Subcutaneous adipose tissue (tissue), 4 donors: ENCODE results near the gene PSPN. TPM values are rescaled to one million over a fixed set of nuclear protein-coding genes. Genes with fewer than 3 reads are reported as not detected.

Experiments
- total RNA-seq, 4 donors: library from RNA; depleted of rRNA; stranded (reverse); fragments of >200 nt; gene quantifications; one replicate each; pipeline ENCODE4 v1.1.0, GENCODE V29; 2016
- TF ChIP-seq, protein P1 (sequence below): fragments of 450-650 bp; IDR thresholded peaks from one replicate; pipeline ENCODE4 v1.5.1; 2016; ENCODE audit warnings: low read depth, mild to moderate bottlenecking, control low read depth, antibody characterized with exemption, moderate library complexity

Gene PSPN, protein sequence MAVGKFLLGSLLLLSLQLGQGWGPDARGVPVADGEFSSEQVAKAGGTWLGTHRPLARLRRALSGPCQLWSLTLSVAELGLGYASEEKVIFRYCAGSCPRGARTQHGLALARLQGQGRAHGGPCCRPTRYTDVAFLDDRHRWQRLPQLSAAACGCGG
- 1 to 10 TPM in 1 of 4 donors, under 1 TPM in 3; 0.16 to 1.5 (median 0.78) TPM for total RNA-seq

DNA sequence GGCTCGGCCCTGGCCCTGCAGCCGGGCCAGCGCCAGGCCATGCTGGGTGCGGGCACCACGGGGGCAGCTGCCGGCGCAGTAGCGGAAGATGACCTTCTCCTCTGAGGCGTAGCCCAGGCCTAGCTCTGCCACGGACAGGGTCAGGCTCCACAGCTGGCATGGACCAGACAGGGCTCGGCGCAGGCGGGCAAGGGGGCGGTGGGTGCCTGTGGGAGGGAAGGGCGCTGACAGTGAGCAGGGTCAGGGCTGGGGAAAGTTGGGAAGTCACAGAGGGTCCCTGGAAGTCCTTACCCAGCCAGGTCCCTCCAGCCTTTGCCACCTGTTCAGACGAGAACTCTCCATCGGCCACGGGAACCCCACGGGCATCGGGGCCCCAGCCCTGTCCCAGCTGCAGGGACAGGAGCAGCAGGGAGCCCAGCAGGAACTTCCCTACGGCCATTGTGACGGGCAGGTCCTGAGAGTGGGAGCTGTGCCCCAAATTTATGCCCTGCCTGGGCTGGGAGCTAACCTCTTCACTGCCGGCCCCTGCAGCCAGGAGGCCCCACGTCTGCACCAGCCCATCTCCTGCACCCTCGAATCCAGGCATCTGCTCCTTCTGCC lies at the start of gene PSPN:
PSPN (minus strand) TSS at position 523 of the 600 bp plus-strand sequence; CDS start at position 439, 84 bp downstream.
- TF ChIP-seq, protein P1, sequence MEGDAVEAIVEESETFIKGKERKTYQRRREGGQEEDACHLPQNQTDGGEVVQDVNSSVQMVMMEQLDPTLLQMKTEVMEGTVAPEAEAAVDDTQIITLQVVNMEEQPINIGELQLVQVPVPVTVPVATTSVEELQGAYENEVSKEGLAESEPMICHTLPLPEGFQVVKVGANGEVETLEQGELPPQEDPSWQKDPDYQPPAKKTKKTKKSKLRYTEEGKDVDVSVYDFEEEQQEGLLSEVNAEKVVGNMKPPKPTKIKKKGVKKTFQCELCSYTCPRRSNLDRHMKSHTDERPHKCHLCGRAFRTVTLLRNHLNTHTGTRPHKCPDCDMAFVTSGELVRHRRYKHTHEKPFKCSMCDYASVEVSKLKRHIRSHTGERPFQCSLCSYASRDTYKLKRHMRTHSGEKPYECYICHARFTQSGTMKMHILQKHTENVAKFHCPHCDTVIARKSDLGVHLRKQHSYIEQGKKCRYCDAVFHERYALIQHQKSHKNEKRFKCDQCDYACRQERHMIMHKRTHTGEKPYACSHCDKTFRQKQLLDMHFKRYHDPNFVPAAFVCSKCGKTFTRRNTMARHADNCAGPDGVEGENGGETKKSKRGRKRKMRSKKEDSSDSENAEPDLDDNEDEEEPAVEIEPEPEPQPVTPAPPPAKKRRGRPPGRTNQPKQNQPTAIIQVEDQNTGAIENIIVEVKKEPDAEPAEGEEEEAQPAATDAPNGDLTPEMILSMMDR: no peak

DNA sequence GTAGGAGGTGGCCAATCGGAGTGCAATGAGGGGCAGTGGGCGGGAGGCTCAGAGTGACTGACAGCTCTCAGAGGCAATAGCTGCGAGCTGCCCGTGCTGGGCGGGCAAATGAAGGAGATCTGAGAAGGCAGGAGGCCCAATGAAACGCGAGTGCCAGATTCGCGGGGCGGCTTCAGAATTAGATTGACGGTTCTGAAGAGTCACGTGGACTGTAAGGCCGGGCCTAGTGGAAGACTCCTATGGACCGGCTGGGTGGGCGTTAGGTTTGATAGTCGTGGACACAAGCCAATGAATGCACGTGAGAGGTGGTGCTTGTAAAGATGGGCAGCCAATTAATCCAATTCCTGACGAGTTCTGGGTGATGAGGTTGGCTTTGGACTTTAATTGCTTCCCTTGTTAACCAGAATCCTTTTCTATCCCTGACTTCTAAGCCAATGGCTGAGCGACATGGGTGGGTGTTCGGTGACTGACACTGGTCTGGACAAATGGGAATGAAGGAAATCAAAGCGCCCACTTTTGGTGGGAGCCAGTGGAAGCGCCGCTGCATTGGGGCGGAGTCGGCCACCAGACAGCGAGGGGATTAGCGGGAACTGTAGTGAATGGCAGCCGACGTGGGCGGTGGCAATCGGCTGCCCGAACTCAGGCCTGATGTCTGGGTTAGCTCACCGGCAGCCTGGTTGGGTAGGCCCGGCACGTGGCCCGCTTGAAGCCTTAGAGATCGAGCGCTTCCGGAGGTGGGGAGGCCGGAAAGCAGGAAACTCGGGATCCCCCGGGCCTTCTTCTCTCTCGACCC lies 49.4 kb upstream of the PSPN start:
- TF ChIP-seq, protein P1: no peak

DNA sequence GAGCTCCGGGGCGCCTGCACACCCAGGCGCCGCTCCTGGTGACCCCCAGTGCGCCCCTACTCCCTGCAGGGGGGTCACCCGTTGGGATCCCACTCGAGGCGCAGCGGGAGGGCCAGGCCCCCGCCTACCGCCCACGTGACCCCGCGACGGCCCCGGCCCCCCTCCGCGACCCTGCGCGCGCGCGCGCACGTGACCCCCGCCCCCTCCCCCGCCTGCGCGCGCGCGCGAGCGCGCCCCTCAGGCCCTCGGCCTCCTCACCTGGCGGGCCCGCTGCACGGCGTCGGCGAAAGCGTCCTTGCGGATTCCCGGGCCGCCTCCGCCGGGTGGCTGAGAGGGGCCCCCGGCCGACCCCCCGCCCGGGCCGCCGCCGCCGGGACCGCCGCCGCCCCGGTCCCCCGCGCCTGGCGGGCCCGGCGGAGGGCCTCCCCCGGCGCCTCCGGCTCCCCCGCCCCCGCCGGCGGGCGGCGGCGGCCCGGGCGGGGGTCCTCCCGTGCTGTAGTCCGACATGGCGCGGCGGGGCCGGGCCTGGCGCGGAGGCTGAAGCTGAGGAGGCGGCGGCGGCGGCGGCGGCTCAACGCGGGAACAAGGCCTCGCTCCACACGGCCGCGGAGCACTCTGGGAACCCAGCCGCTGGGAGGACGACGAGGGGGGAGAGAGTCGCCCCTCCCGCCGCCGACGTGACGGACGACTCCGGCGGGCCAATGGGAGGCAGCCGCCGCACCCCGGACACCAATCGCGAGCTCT lies 48.6 kb upstream of the PSPN start, which contains the start of gene KHSRP:
KHSRP (minus strand) TSS at position 617 of the 744 bp plus-strand sequence; CDS start at position 507, 110 bp downstream.
- TF ChIP-seq, protein P1: no peak

DNA sequence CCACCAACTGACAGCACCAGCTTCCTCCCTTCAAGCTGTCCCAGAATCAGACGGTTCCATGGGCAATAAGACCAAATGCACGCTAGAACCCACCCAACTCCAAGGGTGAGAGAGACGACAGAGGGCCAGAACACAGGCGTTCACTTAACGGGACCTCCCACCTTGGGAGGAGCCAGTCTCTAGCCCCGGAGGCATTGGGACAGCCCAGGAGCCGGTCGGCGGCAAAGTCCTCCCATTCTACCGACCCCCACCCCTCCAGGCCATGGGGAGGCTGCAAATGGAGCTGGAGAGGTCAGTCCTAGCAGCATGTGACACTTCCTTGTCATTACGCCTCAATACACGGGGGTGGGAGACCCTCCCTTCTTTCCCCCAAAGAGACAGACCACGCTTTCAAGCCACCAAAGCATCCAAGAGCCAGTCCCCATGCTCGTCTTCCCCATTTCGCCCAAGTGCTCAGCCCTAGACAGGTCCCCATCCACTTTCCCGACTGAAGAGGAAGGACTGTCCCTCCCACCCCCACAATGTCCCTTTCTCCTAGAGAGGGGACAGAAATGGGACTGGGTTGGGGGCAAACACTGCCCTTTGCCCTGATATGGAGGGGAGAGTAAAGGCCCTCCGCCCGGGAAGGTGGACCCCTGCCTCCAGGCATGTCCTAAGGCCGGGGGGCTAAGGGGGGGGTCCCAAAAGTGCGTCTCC lies 47.9 kb upstream of the PSPN start:
- TF ChIP-seq, protein P1: no peak

DNA sequence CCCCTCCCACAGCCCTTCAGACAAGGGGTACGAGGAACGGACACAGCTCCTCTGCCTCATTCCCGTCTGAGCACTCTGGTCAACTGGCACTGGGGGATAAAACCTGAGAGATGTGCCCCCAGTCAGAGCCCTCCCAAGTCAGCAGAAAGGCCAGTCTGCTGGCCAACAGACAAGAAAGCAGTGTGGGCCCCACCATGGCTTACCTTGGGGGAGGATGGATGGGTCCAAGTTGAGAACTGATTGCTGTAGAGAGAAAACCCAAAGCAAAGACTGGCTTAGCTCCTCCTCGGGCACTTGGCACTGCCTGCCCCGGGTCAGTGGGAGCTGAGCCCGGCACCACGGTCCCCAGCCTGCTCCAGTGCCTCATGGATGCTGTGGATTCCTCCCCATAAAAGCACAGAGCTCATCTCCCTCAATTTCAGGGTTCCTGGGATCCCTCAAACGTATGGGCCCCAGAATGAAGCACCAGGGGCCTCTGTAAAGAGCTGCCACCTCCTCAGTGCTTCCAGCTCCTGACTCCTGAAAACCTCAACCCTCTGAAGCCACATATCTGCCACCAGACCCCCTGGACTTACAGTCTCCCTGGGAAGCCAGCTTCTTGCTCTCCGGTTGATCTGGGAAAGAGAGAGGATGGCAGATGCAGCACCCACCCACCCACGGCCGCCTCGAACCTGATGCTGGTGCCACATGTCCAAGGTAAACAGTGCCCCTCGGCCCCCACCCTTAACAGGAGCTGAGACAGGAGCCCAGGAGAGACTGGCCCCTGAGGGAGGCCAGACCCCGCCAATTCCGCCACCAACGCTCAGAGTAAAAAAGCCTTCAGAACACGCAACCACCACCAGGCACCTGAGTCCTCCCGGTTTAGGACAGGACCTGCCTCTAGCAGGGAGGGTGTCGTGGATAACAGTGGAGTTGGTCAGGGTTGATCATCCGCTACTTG lies 45.6 kb upstream of the PSPN start:
- TF ChIP-seq, protein P1: no peak

DNA sequence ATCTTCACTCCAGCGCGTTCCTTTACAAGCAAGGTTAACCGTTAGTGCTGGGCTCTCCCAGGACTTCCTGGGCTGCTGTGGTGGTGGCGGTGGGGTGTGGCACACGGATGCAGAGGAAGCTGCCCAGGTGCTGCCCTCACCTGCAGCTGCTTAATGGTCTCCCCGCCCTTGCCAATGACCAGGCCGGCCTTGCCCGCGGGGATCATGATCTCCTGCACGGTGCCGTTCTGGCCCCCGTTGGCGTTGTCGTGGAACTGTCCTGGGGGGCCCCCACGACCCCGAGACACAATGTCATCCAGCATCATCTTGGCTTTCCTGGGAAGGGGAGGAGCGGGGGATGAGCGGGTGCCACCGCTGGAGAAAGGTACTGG lies 42.8 kb upstream of the PSPN start:
- TF ChIP-seq, protein P1: no peak
